ENCODE measurements around the gene IZUMO4.

The IZUMO4 gene

DNA sequence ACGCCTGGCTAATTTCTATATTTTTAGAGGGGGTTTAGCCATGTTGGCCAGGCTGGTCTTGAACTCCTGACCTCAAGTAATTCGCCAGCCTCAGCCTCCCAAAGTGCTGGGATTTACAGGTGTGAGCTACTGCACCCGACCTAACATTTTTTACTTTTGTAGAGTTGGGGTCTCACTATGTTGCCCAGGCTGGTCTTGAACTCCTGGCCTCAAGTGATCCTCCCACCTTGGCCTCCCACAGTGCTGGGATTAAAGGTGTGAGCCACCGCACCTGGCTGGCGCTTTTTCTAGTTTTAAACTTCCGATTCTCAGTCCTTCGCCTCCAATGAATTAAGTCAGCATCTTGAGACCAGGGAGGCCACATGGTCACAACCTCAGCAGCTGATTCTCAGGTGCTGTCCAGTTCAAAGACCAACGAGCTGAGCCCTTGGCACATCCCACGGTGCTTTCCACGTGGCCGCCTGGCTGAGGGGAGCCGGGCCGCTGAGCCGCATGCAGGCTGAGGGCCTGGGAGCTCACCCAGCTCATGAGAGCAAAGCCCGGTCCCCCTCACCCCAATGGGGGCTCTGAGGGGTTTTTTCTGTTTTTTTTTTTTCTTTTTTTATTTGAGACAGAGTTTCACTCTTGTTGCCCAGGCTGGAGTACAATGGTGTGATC lies 45.6 kb downstream of the IZUMO4 start:
- Histone ChIP-seq H3K9me3 (ENCODE audit: control insufficient read depth, insufficient read depth, low read depth, low read length) (no peaks in the 10 kb centered on the region), H3K4me3 (ENCODE audit: low read depth, low read length) (no peak overlapping the region), H3K4me1 (ENCODE audit: control insufficient read depth, insufficient read depth, low read length) (0 out of 2 replicates have a peak, but pooled peaks cover 2% of the 10 kb centered on the region), H3K36me3 (ENCODE audit: control insufficient read depth, insufficient read depth, low read length) (peaks cover 50% of the 10 kb centered on the region), H3K27me3 (ENCODE audit: control insufficient read depth, insufficient read depth, low read length) (no peaks in the 10 kb centered on the region), H3K27ac (ENCODE audit: low read depth, low read length) (no peak overlapping the region), H3K9ac (ENCODE audit: low read length) (no peak overlapping the region)

DNA sequence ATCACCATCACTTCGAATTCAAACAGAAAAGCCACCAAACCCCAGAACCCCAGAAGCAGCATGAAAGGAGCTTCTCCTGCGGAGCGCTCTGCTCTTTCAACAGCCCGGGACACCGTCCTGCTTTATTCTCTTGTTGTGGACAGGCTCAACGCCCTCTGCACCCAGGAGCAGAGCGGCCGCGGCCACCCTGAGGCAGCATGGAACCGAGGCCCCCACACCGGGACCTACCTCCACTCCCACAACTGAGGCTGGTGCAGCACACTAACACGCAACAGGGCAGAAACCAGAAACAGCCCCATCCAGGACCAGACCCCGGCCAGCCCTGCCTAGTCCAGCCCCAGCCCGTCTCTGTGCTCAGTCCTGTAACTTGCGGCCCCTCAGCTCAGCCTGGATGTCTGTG lies 47.5 kb downstream of the IZUMO4 start:
- Histone ChIP-seq H3K4me3 (ENCODE audit: low read depth, low read length) (no peak overlapping the region), H3K27me3 (ENCODE audit: control insufficient read depth, insufficient read depth, low read length) (no peaks in the 10 kb centered on the region), H3K9me3 (ENCODE audit: control insufficient read depth, insufficient read depth, low read depth, low read length) (no peaks in the 10 kb centered on the region), H3K9ac (ENCODE audit: low read length) (no peak overlapping the region), H3K27ac (ENCODE audit: low read depth, low read length) (no peak overlapping the region), H3K4me1 (ENCODE audit: control insufficient read depth, insufficient read depth, low read length) (0 out of 2 replicates have a peak, but pooled peaks cover 2% of the 10 kb centered on the region), H3K36me3 (ENCODE audit: control insufficient read depth, insufficient read depth, low read length) (peaks cover 42% of the 10 kb centered on the region)

- Histone ChIP-seq H3K4me1 (ENCODE audit: control insufficient read depth, insufficient read depth, low read length) (peaks cover 11% of the 10 kb centered on the region), H3K9me3 (ENCODE audit: control insufficient read depth, insufficient read depth, low read depth, low read length) (no peaks in the 10 kb centered on the region), H3K36me3 (ENCODE audit: control insufficient read depth, insufficient read depth, low read length) (peaks cover 33% of the 10 kb centered on the region), H3K27me3 (ENCODE audit: control insufficient read depth, insufficient read depth, low read length) (no peaks in the 10 kb centered on the region), H3K4me3 (ENCODE audit: low read depth, low read length) (no peak overlapping the region), H3K9ac (ENCODE audit: low read length) (no peak overlapping the region), H3K27ac (ENCODE audit: low read depth, low read length) (no peak overlapping the region)
Observed at GRCh38 chr19:2145831-2146241, 49.1 kb downstream of the IZUMO4 start.

GRCh38 chr19:2148482-2149135 lies 51.9 kb downstream of the IZUMO4 start:
- no peaks in the 10 kb centered on the region for H3K9me3 ChIP-seq (ENCODE audit: control insufficient read depth, insufficient read depth, low read depth, low read length)
- H3K27ac ChIP-seq (ENCODE audit: low read depth, low read length), result no peak overlapping the region
- H3K9ac ChIP-seq (ENCODE audit: low read length), result no peak overlapping the region
- no peak overlapping the region for H3K4me3 ChIP-seq (ENCODE audit: low read depth, low read length)
- H3K4me1 ChIP-seq (ENCODE audit: control insufficient read depth, insufficient read depth, low read length), result peaks cover 14% of the 10 kb centered on the region
- no peaks in the 10 kb centered on the region for H3K27me3 ChIP-seq (ENCODE audit: control insufficient read depth, insufficient read depth, low read length)
- peaks cover 30% of the 10 kb centered on the region for H3K36me3 ChIP-seq (ENCODE audit: control insufficient read depth, insufficient read depth, low read length)
